Non-pigmented ciliary epithelial cell (primary cell): ENCODE measurements around the gene UBL4B.

ENCODE experiments used
- DNase-seq: peaks from one replicate; pipeline ENCODE4 v3.0.0-alpha.2; 2010; ENCODE audit warnings: low read depth

Gene UBL4B

DNA sequence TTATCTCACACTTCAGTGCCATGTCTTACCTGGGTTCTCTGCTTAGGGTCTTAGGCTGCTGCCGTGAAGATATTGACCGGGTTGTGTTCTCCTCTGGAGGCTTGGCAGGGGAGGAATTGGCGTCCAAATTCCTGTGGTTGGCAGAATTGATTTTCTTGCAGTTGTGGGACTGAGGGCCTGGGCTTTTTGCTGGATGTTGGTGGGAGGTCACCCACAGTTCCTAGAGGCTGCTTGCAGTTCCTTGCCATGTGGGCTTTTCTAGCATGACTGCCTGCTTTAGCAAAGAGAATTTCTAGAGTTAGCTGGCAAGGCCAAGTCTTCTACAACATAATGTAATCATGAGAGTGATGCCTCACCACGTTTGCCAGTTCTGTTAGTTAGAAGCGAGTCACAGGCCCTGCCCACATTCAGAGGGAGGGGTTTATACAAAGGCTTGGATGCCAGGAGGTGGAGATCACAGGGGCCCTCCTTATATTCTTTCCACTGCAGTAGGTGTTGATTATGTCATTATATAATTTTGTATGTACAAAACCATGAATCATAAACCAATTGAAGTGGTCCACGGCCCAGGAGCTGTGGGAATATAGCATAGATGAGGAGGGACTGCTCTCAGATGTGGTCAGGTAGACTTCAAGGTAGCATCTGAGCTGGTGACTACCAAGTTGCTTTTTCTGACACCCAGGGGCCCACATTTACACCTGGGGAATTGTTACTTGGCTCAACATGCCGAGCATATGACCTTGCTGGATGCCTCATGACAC, 6.6 kb downstream of the UBL4B start:
- no peak for DNase-seq

DNA sequence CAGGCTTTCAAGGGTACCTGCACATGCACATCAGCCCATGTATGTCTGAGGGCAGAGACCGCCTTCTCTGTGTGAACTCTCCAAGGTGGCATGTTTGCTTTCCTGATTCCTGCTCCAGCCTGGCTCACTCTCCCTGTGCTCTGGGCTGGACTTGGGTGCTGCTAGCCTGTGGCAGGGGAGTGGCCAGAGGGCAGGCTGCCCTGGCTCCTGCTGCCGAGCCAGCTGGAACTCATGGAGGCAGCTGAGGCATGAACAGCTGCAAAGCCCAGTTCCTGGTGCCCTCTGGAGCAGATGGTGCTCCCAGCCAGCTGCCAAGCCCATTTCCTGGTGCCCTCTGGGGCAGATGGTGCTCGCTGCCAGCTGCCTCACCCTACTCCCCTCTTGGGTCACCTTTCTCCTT, 7.6 kb downstream of the UBL4B start:
- DNase-seq, result no peak

- no peak for DNase-seq
These were observed 8.8 kb downstream of the UBL4B start for GRCh38 chr1:110120960-110121561.

DNA sequence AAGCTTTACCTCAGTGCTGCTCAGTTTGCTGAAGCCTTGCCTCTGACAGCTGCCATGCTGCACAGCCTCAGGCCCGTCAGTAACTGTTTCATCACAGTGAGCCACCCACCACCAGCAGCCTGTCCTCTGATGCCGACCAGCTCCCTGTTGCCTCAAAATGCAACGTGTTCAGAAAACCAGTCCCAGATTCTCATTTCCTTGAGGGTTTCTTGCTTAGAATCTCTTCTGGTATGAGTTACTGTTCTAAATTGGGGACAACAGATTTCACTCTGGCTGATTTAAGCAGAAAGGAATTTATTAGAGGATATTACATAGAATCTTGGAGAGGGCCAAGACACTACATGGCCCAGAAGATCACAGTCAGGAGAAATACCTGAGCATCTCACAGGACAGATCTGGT, 11.0 kb downstream of the UBL4B start:
- no peak for DNase-seq

- no peak for DNase-seq
These were observed 13.6 kb downstream of the UBL4B start for GRCh38 chr1:110125810-110126209.

GRCh38 chr1:110130113-110130591, 17.9 kb downstream of the UBL4B start:
- DNase-seq, result no peak

DNA sequence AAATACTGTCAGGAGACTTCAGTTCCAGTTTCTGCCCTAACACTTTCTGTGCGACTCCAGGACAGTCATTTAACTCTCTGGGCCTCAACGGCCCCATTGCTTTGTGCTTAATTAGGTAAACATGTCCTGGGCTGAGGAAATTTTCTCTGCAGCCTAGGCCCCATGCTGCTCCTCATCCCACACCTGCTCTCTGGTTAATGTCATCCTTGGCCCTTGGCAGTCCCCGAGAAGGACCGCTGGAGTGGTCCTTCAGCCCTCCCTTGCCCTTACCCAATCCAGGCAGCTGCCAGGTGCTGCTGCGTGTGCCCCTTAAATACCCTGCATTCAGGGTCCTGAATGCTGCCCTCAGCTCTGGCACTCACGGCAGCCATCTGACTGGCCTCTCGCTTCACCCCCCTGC, 18.7 kb downstream of the UBL4B start:
- no peak for DNase-seq

GRCh38 chr1:110132682-110133081, 20.4 kb downstream of the UBL4B start:
- DNase-seq, result no peak

GRCh38 chr1:110133436-110133835, 21.2 kb downstream of the UBL4B start:
- no peak for DNase-seq

- no peak for DNase-seq
These were observed 21.9 kb downstream of the UBL4B start for GRCh38 chr1:110134050-110134595.

DNA sequence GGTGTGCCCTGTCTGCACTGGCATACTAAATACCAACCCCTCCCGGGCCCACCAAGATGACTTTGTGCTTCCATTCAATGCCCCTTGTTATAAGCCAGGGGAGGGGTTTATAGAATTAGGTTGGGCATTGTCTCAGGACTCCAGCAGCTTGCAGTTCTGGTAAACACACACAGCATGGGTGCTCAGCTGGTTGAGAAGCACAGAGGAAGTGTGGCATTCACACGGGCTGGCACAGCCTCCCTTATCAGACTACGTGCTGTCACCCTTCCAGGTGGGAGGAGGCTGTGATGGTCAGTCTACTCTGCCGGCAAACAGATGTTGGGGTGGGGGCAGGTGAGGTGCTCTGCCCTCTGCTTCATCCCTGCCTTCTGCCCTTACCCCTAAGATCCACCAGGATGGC, 23.0 kb downstream of the UBL4B start:
- DNase-seq, result no peak

DNA sequence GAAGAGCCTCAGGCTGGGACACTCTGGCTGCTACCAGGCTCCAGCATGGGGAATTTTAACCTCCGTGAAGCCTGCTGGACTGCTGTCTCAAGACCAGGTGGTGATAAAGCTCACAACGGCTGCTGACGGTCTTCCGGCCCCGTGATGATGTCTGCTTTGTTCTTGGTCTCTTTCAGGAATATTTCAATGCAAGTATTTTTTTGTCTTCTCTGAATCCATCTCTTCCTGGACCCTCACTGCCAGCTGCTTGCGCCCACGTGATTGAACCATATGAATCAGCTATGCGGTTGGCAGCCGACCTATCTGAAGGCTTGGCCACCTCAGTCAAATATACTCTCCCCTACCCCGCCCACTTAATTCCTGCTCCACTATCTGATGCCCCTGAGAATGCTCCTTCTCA, 23.4 kb downstream of the UBL4B start:
- DNase-seq, result no peak

DNA sequence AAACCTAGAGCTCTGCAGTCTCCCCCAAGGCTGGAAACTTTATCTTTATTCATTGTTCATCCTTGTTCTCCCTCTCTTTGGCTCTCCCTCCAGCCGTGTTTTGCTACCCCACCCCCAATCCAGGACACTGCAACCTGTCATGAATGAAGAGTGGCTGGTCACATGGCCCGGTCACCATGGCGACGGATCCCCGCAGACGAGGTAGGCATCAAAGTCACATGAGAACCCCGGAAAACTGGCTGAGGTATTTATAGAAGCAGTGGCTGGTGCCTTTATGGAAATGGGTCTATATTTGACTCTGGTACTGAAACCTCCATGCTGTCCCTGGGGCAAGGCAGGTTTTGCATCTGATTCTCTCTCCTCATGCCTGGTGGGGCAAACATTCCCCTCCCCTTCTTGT, 24.7 kb downstream of the UBL4B start:
- DNase-seq, result no peak

DNA sequence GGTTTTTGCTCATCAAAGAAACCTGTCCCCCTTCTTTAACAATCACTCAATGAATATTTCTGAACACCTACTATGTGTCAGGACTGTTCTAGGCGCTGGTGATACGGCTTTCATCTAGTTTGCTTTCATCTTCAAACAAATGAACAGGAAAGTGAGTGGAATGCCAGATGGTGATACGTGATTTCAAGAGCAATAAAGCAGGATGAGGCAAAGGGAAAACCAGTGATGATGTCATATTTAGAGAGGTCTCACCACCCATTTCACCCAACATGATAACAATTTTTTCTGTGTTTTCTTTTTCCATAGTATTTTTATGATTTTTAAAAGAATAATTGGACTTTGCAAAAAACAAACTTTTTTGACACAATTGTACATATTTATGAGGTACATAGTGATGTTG, 26.7 kb downstream of the UBL4B start:
- DNase-seq, result no peak

DNA sequence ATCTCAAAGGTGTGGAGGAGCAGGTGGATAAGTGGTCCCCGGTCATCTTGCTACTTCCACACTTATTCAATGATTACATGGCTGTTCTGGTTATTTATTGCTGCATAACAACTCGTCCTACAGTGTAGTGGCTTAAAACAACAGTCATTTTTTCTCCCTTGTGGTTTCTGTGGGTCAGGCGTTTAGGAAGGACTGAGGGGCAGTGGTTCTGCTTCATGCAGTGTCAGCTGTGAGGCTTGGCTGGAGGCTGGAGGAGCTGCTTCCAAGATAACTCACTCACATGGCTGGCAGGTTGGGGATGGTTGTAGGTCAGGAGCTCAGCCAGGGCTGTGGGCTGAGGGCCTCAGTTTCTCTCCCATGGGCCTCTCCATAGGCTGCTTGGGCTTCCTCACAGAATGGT, 32.1 kb downstream of the UBL4B start:
- no peak for DNase-seq

- no peak for DNase-seq
These were observed 36.7 kb downstream of the UBL4B start for GRCh38 chr1:110148961-110149360.

DNA sequence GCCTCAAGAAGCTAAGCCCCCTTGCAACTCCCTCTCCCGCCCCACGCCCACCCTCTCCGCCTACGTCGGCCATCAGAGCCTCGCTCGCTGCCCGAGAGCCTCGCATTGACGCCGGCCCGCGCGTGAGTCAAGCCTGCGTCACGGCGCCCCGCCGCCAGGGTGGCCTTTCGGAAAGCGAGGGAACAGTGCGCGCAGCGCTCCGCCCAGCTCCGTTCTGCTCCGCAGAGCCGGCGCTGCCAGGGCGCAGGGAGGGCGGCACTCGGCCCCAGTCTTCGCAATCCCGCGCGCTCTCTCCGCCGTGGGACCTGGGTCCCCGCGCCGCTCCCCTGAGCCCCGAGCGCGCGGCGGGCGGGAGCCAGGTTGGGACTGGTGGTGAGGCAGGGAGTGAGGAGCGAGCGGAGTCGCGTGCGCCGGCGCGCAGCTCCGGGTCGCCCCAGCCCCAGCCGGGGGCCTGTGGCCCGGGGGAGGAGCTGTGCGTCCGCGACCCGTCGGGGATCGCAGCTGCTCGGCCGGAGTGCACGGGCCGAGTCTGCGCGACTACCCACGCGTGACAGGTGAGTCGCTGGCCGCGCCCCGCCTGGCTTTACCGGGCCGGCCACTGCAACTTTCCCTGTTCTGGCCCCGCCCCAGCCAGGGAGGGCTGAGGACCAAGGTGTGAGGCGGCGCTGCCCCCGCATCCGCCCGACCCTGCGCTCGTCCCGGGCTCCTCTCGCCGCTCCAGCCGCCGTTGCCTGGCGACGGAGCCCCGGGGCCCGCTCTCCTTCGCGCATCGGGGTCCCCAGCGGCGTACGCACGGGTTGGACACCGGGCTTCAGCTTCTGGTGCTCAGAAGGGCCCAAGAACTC, 38.3 kb downstream of the UBL4B start, which contains the start of gene SLC6A17:
Gene SLC6A17 (plus strand): TSS at position 165 of the 845 bp plus-strand sequence. CDS start 16,436 bp downstream, outside the sequence.
- no peak for DNase-seq

DNA sequence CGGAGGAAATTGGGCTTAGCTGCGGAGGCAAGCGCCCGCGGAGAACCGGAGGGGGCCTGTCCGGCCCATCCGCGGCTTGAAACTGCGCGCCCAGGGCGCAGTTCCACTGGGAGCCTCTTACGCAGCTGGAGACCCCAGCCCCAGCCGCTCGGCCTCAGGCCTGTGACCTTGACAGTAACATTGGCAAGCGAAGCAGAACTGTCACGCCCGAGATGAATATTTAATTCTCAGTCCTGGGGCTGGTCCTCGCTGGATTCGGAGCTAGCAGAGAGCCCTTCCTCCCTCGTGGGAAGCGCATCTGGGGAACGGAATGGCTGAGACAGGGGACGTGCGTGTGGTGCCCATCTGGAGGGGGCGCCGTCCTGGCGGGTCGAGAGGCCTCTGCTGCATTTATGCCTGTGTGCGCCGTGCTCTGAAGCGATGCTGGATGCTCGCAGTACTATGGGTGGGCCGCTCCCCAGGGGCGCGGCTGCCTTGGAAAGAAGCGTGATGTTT, 39.0 kb downstream of the UBL4B start:
- DNase-seq, result no peak

- no peak for DNase-seq
These were observed 40.0 kb downstream of the UBL4B start for GRCh38 chr1:110152133-110152785.

- DNase-seq, result no peak
These were observed 41.2 kb downstream of the UBL4B start for GRCh38 chr1:110153407-110153950.

GRCh38 chr1:110155878-110156522, 43.8 kb downstream of the UBL4B start:
- no peak for DNase-seq
